IMR-90 (cell line): Measurements from ENCODE around the gene ADAMTS19. TPM values are rescaled to one million over a fixed set of nuclear protein-coding genes. Genes with fewer than 3 reads are reported as not detected.

Experiments
- ATAC-seq: fragments of 200-7000 bp; cut with Tn5 transposase; 2 replicates; pipeline ENCODE4 v1.9.1; 2020; ENCODE audit warnings: low read depth, mild to moderate bottlenecking, moderate library complexity
- BruUV-seq: library from RNA; stranded (reverse); fragments of 400-500 nt; replicated peaks from 2 replicates; lab custom pipeline; 2021; lab: Mats Ljungman, UMichigan
- CTCF ChIA-PET: fragments of 300-600 bp; formaldehyde crosslinking; extraction: SDS; loops from one replicate; lab custom pipeline; 2021; ENCODE audit warnings: antibody characterized with exemption; lab: Yijun Ruan, JAX
- POLR2A ChIA-PET: fragments of 300-600 bp; sonication (Branson Sonifier 250); formaldehyde crosslinking; loops from one replicate; lab custom pipeline; 2022; ENCODE audit warnings: antibody characterized with exemption; ENCODE audit not compliant: unreplicated experiment; lab: Charles Lee
- DNase-seq: peaks from one replicate; pipeline ENCODE4 v3.0.0; 2013
- H2AFZ ChIP-seq: replicated peaks from 2 replicates; pipeline ENCODE3; 2013; ENCODE audit warnings: low read length, mild to moderate bottlenecking; ENCODE audit not compliant: poor library complexity
- H2AK5ac ChIP-seq: 2 replicates; pipeline ENCODE4 v1.6.1; 2013; ENCODE audit warnings: low read depth, low read length, inconsistent platforms
- H2AK9ac ChIP-seq: replicated peaks from 2 replicates; pipeline ENCODE3; 2013; ENCODE audit warnings: mild to moderate bottlenecking, low read depth, low read length, moderate library complexity; ENCODE audit not compliant: poor library complexity
- H2BK120ac ChIP-seq: 2 replicates; pipeline ENCODE4 v1.6.1; 2013; ENCODE audit warnings: low read depth, low read length, inconsistent platforms
- H2BK15ac ChIP-seq: 3 replicates; pipeline ENCODE4 v1.6.1; 2013; ENCODE audit warnings: low read depth, low read length, inconsistent platforms
- H2BK20ac ChIP-seq: 2 replicates; pipeline ENCODE4 v1.6.1; 2013; ENCODE audit warnings: low read depth, mild to moderate bottlenecking, inconsistent platforms, low read length, moderate library complexity
- H2BK5ac ChIP-seq: 2 replicates; pipeline ENCODE4 v1.6.1; 2013; ENCODE audit warnings: mild to moderate bottlenecking, low read depth, low read length, inconsistent platforms; ENCODE audit not compliant: poor library complexity, severe bottlenecking
- H3K14ac ChIP-seq: replicated peaks from 2 replicates; pipeline ENCODE4 v1.6.1; 2013; ENCODE audit warnings: low read depth, low read length, inconsistent platforms
- H3K18ac ChIP-seq: 2 replicates; pipeline ENCODE4 v1.6.1; 2013; ENCODE audit warnings: low read depth, low read length, control low read depth
- H3K23ac ChIP-seq: 2 replicates; pipeline ENCODE4 v1.6.1; 2013; ENCODE audit warnings: low read depth, low read length, inconsistent platforms
- H3K27ac ChIP-seq: 2 replicates; pipeline ENCODE4 v1.5.1; 2013; ENCODE audit warnings: mild to moderate bottlenecking, control low read depth, low read length; ENCODE audit not compliant: insufficient read depth
- H3K27me3 ChIP-seq: 2 replicates; pipeline ENCODE4 v1.6.1; 2013; ENCODE audit warnings: low read length; ENCODE audit not compliant: control insufficient read depth, insufficient read depth
- H3K36me3 ChIP-seq: 2 replicates; pipeline ENCODE4 v1.6.1; 2013; ENCODE audit warnings: low read length, mixed read lengths; ENCODE audit not compliant: control insufficient read depth, insufficient read depth
- H3K4ac ChIP-seq: 2 replicates; pipeline ENCODE4 v1.6.1; 2013; ENCODE audit warnings: low read depth, low read length, inconsistent platforms
- H3K4me1 ChIP-seq: 2 replicates; pipeline ENCODE4 v1.6.1; 2013; ENCODE audit warnings: low read length, mixed read lengths; ENCODE audit not compliant: control insufficient read depth, insufficient read depth
- H3K4me2 ChIP-seq: 2 replicates; pipeline ENCODE4 v1.6.1; 2013; ENCODE audit warnings: low read depth, mild to moderate bottlenecking, control low read depth, low read length, moderate library complexity
- H3K4me3 ChIP-seq: 2 replicates; pipeline ENCODE4 v1.5.1; 2013; ENCODE audit warnings: low read depth, mild to moderate bottlenecking, control low read depth, low read length, moderate library complexity; ENCODE audit not compliant: insufficient read depth
- H3K56ac ChIP-seq: 2 replicates; pipeline ENCODE4 v1.6.1; 2013; ENCODE audit warnings: low read length, inconsistent platforms; ENCODE audit not compliant: insufficient read depth; ENCODE audit errors: extremely low read depth
- H3K79me1 ChIP-seq, 2 experiments: 2 replicates each; pipeline ENCODE4 v1.6.1; 2013; ENCODE audit warnings: low read length in 2 of 2, inconsistent platforms in 1 of 2, low read depth in 1 of 2
- H3K9ac ChIP-seq: 2 replicates; pipeline ENCODE4 v1.6.1; 2013; ENCODE audit warnings: low read depth, low read length, control low read depth
- H3K9me1 ChIP-seq: 2 replicates; pipeline ENCODE4 v1.6.1; 2013; ENCODE audit warnings: low read length, inconsistent platforms; ENCODE audit not compliant: insufficient read depth
- H3K9me3 ChIP-seq: 2 replicates; pipeline ENCODE4 v1.6.1; 2013; ENCODE audit warnings: low read length; ENCODE audit not compliant: control insufficient read depth, insufficient read depth
- H4K20me1 ChIP-seq: 2 replicates; pipeline ENCODE4 v1.6.1; 2013; ENCODE audit warnings: low read length, inconsistent platforms; ENCODE audit not compliant: insufficient read depth
- H4K5ac ChIP-seq: 2 replicates; pipeline ENCODE4 v1.6.1; 2013; ENCODE audit warnings: mild to moderate bottlenecking, low read depth, low read length, control low read depth
- H4K8ac ChIP-seq, 2 experiments: 2 replicates each; pipeline ENCODE4 v1.6.1; 2013; ENCODE audit warnings: low read depth in 2 of 2, low read length in 2 of 2, control low read depth in 1 of 2, inconsistent platforms in 1 of 2
- H4K91ac ChIP-seq: 2 replicates; pipeline ENCODE4 v1.6.1; 2013; ENCODE audit warnings: low read depth, low read length, inconsistent platforms; ENCODE audit not compliant: insufficient read depth
- BHLHE40 ChIP-seq: fragments of 150-350 bp; IDR thresholded peaks from 2 replicates; pipeline ENCODE4 v1.6.1; 2016; ENCODE audit warnings: mild to moderate bottlenecking, low read depth, low read length
- WGBS, 2 experiments: methylation state at CpG; one replicate each; pipeline versions ENCODE4 v1.1.5 to v1.1.7; 2013; ENCODE audit warnings: missing lambda C conversion rate in 2 of 2; ENCODE audit not compliant: insufficient read length in 1 of 2; ENCODE audit errors: extremely low coverage in 2 of 2; 5-methylcytosine and 5-hydroxymethylcytosine counted together
- dilution Hi-C: fragments of 300-500 bp; cut with HindIII; formaldehyde crosslinking; loops from one replicate; pipeline ENCODE4 v1.14.3; 2018; ENCODE audit warnings: low sequenced_read_pairs; ENCODE audit not compliant: unreplicated experiment
- in situ Hi-C: fragments of 300-500 bp; cut with MboI; formaldehyde crosslinking; loops from 3 replicates; pipeline ENCODE4 v1.14.3; 2019; ENCODE audit warnings: low sequenced_read_pairs, inconsistent platforms, mixed read lengths
- intact Hi-C: fragments of 100-400 bp; cut with micrococcal nuclease; formaldehyde crosslinking; loops from 2 replicates; pipeline ENCODE4 v1.10.0; 2022
- polyA plus RNA-seq, 3 experiments: library from polyadenylated mRNA; depleted of rRNA; stranded (reverse); fragments of >200 nt; gene quantifications; 2 replicates each; pipeline ENCODE4 v1.2.3, GENCODE V29; 2012; ENCODE audit warnings: low replicate concordance in 1 of 3
- total RNA-seq: library from RNA; depleted of rRNA; stranded (reverse); fragments of >200 nt; gene quantifications from 2 replicates; pipeline ENCODE4 v1.2.3, GENCODE V29; 2012

Gene ADAMTS19
- total and polyA plus RNA-seq, 2 of the 4 experiments (the other 2 are of a cell fraction) = under 0.01 to 0.17 TPM

DNA sequence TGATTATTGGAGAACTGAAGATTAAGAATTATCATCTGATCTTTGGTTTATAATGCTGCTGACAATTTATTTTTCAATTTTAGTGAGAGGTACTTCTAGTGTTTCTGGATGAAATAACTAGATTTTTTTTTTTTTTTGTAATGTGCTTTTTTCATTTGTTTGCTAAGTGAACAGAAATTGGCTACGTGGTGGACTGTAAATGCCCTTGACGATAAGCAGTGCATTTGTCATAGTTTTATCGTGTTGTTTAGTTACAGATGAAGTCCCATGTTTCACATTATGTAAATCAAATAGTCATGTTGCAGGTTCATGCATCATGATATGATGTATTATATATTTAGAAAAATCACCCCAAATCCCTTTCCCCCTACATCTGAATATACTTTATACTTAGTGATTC is 81.0 kb downstream of the ADAMTS19 start:
- Histone ChIP-seq H3K4me3 (no peak overlapping the region), H4K5ac (no peak overlapping the region), H3K4ac (no peak overlapping the region), H2AK9ac (no peak overlapping the region), H2BK20ac (no peak overlapping the region), H2BK120ac (no peak overlapping the region), H3K4me2 (no peak overlapping the region), H3K9me3 (no peaks in the 10 kb centered on the region), H3K9ac (no peak overlapping the region), H3K14ac (no peak overlapping the region), H3K23ac (no peak overlapping the region), H3K56ac (no peak overlapping the region), H2BK15ac (no peak overlapping the region), H2AK5ac (no peak overlapping the region), H3K27me3 (no peaks in the 10 kb centered on the region), H2BK5ac (no peak overlapping the region), H3K9me1 (no peaks in the 10 kb centered on the region), H3K4me1 (no peaks in the 10 kb centered on the region), H4K20me1 (no peaks in the 10 kb centered on the region), H2AFZ (no peak overlapping the region), H4K91ac (no peak overlapping the region), H3K36me3 (no peaks in the 10 kb centered on the region), H3K27ac (no peak overlapping the region), H4K8ac (no peak overlapping the region), H3K18ac (no peak overlapping the region), H3K79me1 (no peaks in the 10 kb centered on the region)
- no TSS peak for BruUV-seq
- WGBS, 2 experiments = no CpG with 5 or more reads among the region's 3 CpGs
- intact Hi-C loops (loop anchor here (5.0 kb wide), 1 partner anchor 226 kb away; no protein-coding TSS in a partner anchor), dilution Hi-C loops (no loop called here), in situ Hi-C loops (no loop called here)
- ChIA-PET CTCF (no interaction called here), POLR2A (no interaction called here)
- no peak for TF ChIP-seq BHLHE40
- no peak for ATAC-seq
- no peak for DNase-seq
